ENCODE measurements around the gene OR51B2.
"Not testable (repeated sequence)": the region's sequence is repeated elsewhere in the genome, so short reads cannot be mapped to it uniquely, and the experiment has no call there.

DNA sequence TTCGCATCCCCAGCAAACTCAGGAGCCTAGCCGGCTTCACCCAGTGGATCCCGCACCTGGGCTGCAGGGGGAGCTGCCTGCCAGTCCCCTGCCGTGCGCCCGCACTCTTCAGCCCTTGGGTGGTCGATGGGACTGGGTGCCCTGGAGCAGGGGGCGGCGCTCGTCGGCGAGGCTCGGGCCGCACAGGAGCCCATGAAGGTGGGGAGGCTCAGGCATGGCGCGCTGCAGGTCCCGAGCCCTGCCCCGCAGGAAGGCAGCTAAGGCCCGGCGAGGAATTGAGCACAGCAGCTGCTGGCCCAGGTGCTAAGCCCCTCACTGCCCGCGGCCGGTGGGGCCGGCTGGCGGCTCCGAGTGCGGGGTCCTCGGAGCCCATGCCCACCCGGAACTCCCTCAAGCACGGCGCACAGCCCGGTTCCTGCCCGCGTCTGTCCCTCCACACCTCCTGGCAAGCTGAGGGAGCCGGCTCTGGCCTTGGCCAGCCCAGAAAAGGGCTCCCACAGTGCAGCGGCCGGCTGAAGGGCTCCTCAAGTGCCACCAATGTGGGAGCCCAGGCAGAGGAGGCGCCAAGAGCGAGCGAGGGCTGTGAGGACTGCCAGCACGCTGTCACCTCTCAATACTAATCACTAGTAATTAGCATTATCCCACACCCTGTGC lies 29.6 kb downstream of the OR51B2 start:
- not testable (repeated sequence) for TF ChIP-seq CTCF, POLR2A (IDR thresholded peaks at IDR 0.05)
